H1 (cell line): ENCODE measurements around the gene LTBP1. TPM values are rescaled to one million over a fixed set of nuclear protein-coding genes. Genes with fewer than 3 reads are reported as not detected.

ENCODE experiments used
- CTCF ChIA-PET: fragments of 300-600 bp; sonication (Branson Sonifier 250); formaldehyde crosslinking; loops from one replicate; lab custom pipeline; 2021; ENCODE audit not compliant: partially characterized antibody; lab: Charles Lee
- POLR2A ChIA-PET: fragments of 300-600 bp; sonication (Branson Sonifier 250); formaldehyde crosslinking; loops from one replicate; lab custom pipeline; 2021; ENCODE audit warnings: inconsistent platforms; ENCODE audit not compliant: partially characterized antibody; lab: Charles Lee
- DNase-seq, 2 experiments: peaks; one replicate each; pipeline versions ENCODE4 v3.0.0 to v3.0.0-alpha.2; 2010 to 2022; ENCODE audit warnings: low spot score in 2 of 2, low read depth in 1 of 2, mixed read lengths in 1 of 2
- FAIRE-seq: peaks from 2 replicates; lab custom pipeline; 2011; peaks lifted over from hg19 to GRCh38; lab: Jason Lieb, UNC
- H2AFZ ChIP-seq: 2 replicates; pipeline ENCODE4 v1.8.1; 2012; ENCODE audit warnings: low read length, inconsistent platforms
- H2AK5ac ChIP-seq: 2 replicates; pipeline ENCODE4 v1.6.1; 2013; ENCODE audit warnings: low read depth, low read length
- H2BK120ac ChIP-seq: replicated peaks from 2 replicates; pipeline ENCODE3; 2013; ENCODE audit warnings: low read depth, low read length, inconsistent platforms
- H2BK12ac ChIP-seq: 2 replicates; pipeline ENCODE4 v1.6.1; 2013; ENCODE audit warnings: low read depth, low read length
- H2BK15ac ChIP-seq: 2 replicates; pipeline ENCODE4 v1.6.1; 2013; ENCODE audit warnings: low read length
- H2BK20ac ChIP-seq: 2 replicates; pipeline ENCODE4 v1.6.1; 2013; ENCODE audit warnings: low read length
- H2BK5ac ChIP-seq: 2 replicates; pipeline ENCODE4 v1.6.1; 2013; ENCODE audit warnings: low read depth, low read length
- H3K14ac ChIP-seq: 2 replicates; pipeline ENCODE4 v1.6.1; 2013; ENCODE audit warnings: inconsistent platforms; ENCODE audit not compliant: insufficient read length
- H3K18ac ChIP-seq: 2 replicates; pipeline ENCODE4 v1.6.1; 2013; ENCODE audit warnings: low read length; ENCODE audit errors: extremely low read depth
- H3K23ac ChIP-seq: 2 replicates; pipeline ENCODE4 v1.6.1; 2013; ENCODE audit warnings: inconsistent platforms; ENCODE audit not compliant: insufficient read length
- H3K23me2 ChIP-seq: 2 replicates; pipeline ENCODE4 v1.6.1; 2013; ENCODE audit warnings: low read depth, low read length
- H3K27ac ChIP-seq: 2 replicates; pipeline ENCODE4 v1.6.1; 2011; ENCODE audit warnings: low read depth, low read length, inconsistent platforms
- H3K27me3 ChIP-seq, 4 experiments: replicated peaks in 1 of 4; 1 replicate in 1 of 4; 2 replicates in 3 of 4; pipeline versions ENCODE4 v1.6.1 to v1.8.1; 2011 to 2013; ENCODE audit warnings: low read length in 3 of 4, mild to moderate bottlenecking in 3 of 4, inconsistent platforms in 2 of 4, mixed read lengths in 2 of 4, moderate library complexity in 1 of 4; ENCODE audit not compliant: control insufficient read depth in 3 of 4, insufficient read depth in 3 of 4; ENCODE audit errors: extremely low read depth in 1 of 4
- H3K36me3 ChIP-seq, 4 experiments: 2 replicates each; pipeline versions ENCODE4 v1.6.1 to v1.8.1; 2011 to 2013; ENCODE audit warnings: mild to moderate bottlenecking in 4 of 4, low read length in 3 of 4, moderate library complexity in 2 of 4, control low read depth in 1 of 4, inconsistent platforms in 1 of 4; ENCODE audit not compliant: insufficient read depth in 4 of 4, control insufficient read depth in 2 of 4
- H3K4ac ChIP-seq: replicated peaks from 2 replicates; pipeline ENCODE3; 2013; ENCODE audit warnings: low read length, low read depth, mixed read lengths, inconsistent platforms; ENCODE audit not compliant: insufficient read length
- H3K4me1 ChIP-seq, 4 experiments: replicated peaks in 1 of 4; 1 replicate in 1 of 4; 2 replicates in 3 of 4; pipeline versions ENCODE4 v1.6.1 to v1.8.1; 2011 to 2013; ENCODE audit warnings: low read length in 3 of 4, inconsistent platforms in 2 of 4, mixed read lengths in 1 of 4; ENCODE audit not compliant: insufficient read depth in 4 of 4, control insufficient read depth in 3 of 4
- H3K4me2 ChIP-seq, 2 experiments: 2 replicates each; pipeline versions ENCODE4 v1.6.1 to v1.8.1; 2011 to 2013; ENCODE audit warnings: low read depth in 2 of 2, low read length in 2 of 2, control low read depth in 1 of 2, inconsistent platforms in 1 of 2, mild to moderate bottlenecking in 1 of 2; ENCODE audit not compliant: insufficient read depth in 1 of 2
- H3K4me3 ChIP-seq, 4 experiments: fragments of 200-600, 300-600 bp in 1 of 4; sonication (generic), shearing (Covaris generic), sonication (Bioruptor Twin) in 1 of 4; 2 replicates each; pipeline versions ENCODE4 v1.5.1 to v1.8.1; 2011 to 2016; ENCODE audit warnings: low read length in 4 of 4, low read depth in 3 of 4, control low read depth in 2 of 4, inconsistent platforms in 2 of 4, mild to moderate bottlenecking in 2 of 4, mixed read lengths in 1 of 4, moderate library complexity in 1 of 4; ENCODE audit not compliant: insufficient read depth in 2 of 4; ENCODE audit errors: extremely low read depth in 1 of 4
- H3K56ac ChIP-seq: replicated peaks from 2 replicates; pipeline ENCODE3; 2013; ENCODE audit warnings: low read depth, mild to moderate bottlenecking, mixed read lengths, low read length, inconsistent platforms; ENCODE audit not compliant: insufficient read length
- H3K79me1 ChIP-seq: 2 replicates; pipeline ENCODE4 v1.6.1; 2013; ENCODE audit warnings: low read depth, low read length, control low read depth
- H3K79me2 ChIP-seq, 2 experiments: 2 replicates each; pipeline versions ENCODE4 v1.6.1 to v1.8.1; 2012 to 2013; ENCODE audit warnings: low read length in 2 of 2, mild to moderate bottlenecking in 2 of 2, inconsistent platforms in 1 of 2; ENCODE audit not compliant: insufficient read depth in 2 of 2, control insufficient read depth in 1 of 2
- H3K9ac ChIP-seq, 4 experiments: replicated peaks in 1 of 4; 1 replicate in 1 of 4; 2 replicates in 3 of 4; pipeline versions ENCODE4 v1.6.1 to v1.8.1; 2011 to 2013; ENCODE audit warnings: low read depth in 3 of 4, low read length in 3 of 4, control low read depth in 2 of 4, mild to moderate bottlenecking in 2 of 4, moderate library complexity in 2 of 4, inconsistent platforms in 1 of 4; ENCODE audit errors: extremely low read depth in 1 of 4
- H3K9me3 ChIP-seq, 2 experiments: 2 replicates each; pipeline versions ENCODE4 v1.6.1 to v1.8.1; 2012 to 2013; ENCODE audit warnings: mild to moderate bottlenecking in 2 of 2, moderate library complexity in 2 of 2, control low read depth in 1 of 2, inconsistent platforms in 1 of 2, low read depth in 1 of 2, low read length in 1 of 2, mixed read lengths in 1 of 2; ENCODE audit not compliant: insufficient read depth in 2 of 2
- H4K20me1 ChIP-seq, 2 experiments: replicated peaks in 1 of 2; 2 replicates each; pipeline versions ENCODE3 to v1.8.1; 2011 to 2013; ENCODE audit warnings: inconsistent platforms in 2 of 2, low read length in 2 of 2, mild to moderate bottlenecking in 1 of 2; ENCODE audit not compliant: insufficient read depth in 2 of 2, control insufficient read depth in 1 of 2
- H4K5ac ChIP-seq: 2 replicates; pipeline ENCODE4 v1.6.1; 2013; ENCODE audit warnings: low read length, low read depth, mixed read lengths, inconsistent platforms; ENCODE audit not compliant: insufficient read length
- H4K8ac ChIP-seq: 2 replicates; pipeline ENCODE4 v1.8.0; 2013; ENCODE audit warnings: mild to moderate bottlenecking, moderate library complexity, low read length, inconsistent platforms; ENCODE audit not compliant: insufficient read depth; ENCODE audit errors: extremely low read depth
- H4K91ac ChIP-seq: replicated peaks from 2 replicates; pipeline ENCODE3; 2013; ENCODE audit warnings: low read length, mixed read lengths, inconsistent platforms; ENCODE audit not compliant: insufficient read length
- GABPA ChIP-seq: IDR thresholded peaks from 2 replicates; pipeline ENCODE4 v1.6.1; 2011; ENCODE audit warnings: mild to moderate bottlenecking, low read length, moderate library complexity, borderline replicate concordance; ENCODE audit not compliant: insufficient read depth
- GTF2F1 ChIP-seq: IDR thresholded peaks from 2 replicates; pipeline ENCODE4 v1.6.1; 2012; ENCODE audit warnings: low read depth, low read length, improper control_type of control experiment, borderline replicate concordance
- JUN ChIP-seq: IDR thresholded peaks from 2 replicates; pipeline ENCODE4 v1.6.1; 2011; ENCODE audit warnings: low read depth, mild to moderate bottlenecking, improper control_type of control experiment, low read length
- KDM4A ChIP-seq: IDR thresholded peaks from one replicate; pipeline ENCODE4 v1.7.1; 2012; ENCODE audit warnings: low read depth, mild to moderate bottlenecking, moderate library complexity, low read length, inconsistent platforms; ENCODE audit not compliant: severe bottlenecking
- SIRT6 ChIP-seq: IDR thresholded peaks from one replicate; pipeline ENCODE4 v1.7.1; 2012; ENCODE audit warnings: low read length, inconsistent platforms
- TBP ChIP-seq: IDR thresholded peaks from 2 replicates; pipeline ENCODE4 v1.6.1; 2011; ENCODE audit warnings: low read depth, low read length, improper control_type of control experiment
- WGBS, 2 experiments: shearing (Covaris generic) in 1 of 2; methylation state at CpG; one replicate each; pipeline versions ENCODE4 v1.1.6 to v1.1.7; 2013 to 2015; ENCODE audit warnings: low lambda C conversion rate in 2 of 2, mixed read lengths in 2 of 2, inconsistent platforms in 1 of 2, low coverage in 1 of 2, missing lambda C conversion rate in 1 of 2; ENCODE audit not compliant: insufficient replicate concordance in 2 of 2, insufficient coverage in 1 of 2, insufficient read length in 1 of 2; ENCODE audit errors: extremely low coverage in 1 of 2, missing lambda C conversion rate in 1 of 2; 5-methylcytosine and 5-hydroxymethylcytosine counted together
- polyA plus RNA-seq, 7 experiments: library from polyadenylated mRNA; depleted of rRNA in 3 of 7; stranded (reverse) in 5 of 7; unstranded in 2 of 7; fragments of >200 nt in 5 of 7; fragments of 200-250 nt in 2 of 7; gene quantifications; 1 replicate in 5 of 7; 2 replicates in 1 of 7; 4 replicates in 1 of 7; pipeline versions ENCODE4 v1.2.1 to v1.2.3, GENCODE V29; 2011 to 2013; ENCODE audit warnings: missing spikeins in 2 of 7, mixed read lengths in 2 of 7
- total RNA-seq: library from RNA; stranded (reverse); fragmentation: NEBNext Ultra II Directional; extraction: Animal tissue kit (Norgen Biotek cat#: 25700); gene quantifications from 2 replicates; pipeline ENCODE4 v1.2.1, GENCODE V29; 2021

Gene LTBP1
- total and polyA plus RNA-seq, 2 of the 8 experiments (the other 6 are each of a cell fraction or from before 2014, with no cell fraction given) = 15.4 to 24.7 TPM

GRCh38 chr2:32990556-32990955 is 43.8 kb downstream of the LTBP1 start:
- no peak overlapping the region for H2BK12ac ChIP-seq
- no peak overlapping the region for H4K91ac ChIP-seq
- H4K5ac ChIP-seq = no peak overlapping the region
- no peak for TF ChIP-seq GABPA
- TF ChIP-seq GTF2F1 = no peak
- no peak for TF ChIP-seq KDM4A
- TF ChIP-seq TBP = no peak
- TF ChIP-seq SIRT6 = no peak
- TF ChIP-seq JUN = no peak
- H3K27me3 ChIP-seq = no peaks in the 10 kb centered on the region
- H3K4ac ChIP-seq = no peak overlapping the region
- peaks cover 2% of the 10 kb centered on the region; the same call in 1 of the 2 replicates for H3K23me2 ChIP-seq
- H3K4me1 ChIP-seq = no peaks in the 10 kb centered on the region
- CTCF ChIA-PET = no interaction called here
- no peak overlapping the region for H3K56ac ChIP-seq
- no peak for DNase-seq
- H3K14ac ChIP-seq = no peak overlapping the region
- H2BK20ac ChIP-seq = no peak overlapping the region
- no peak overlapping the region for H2AK5ac ChIP-seq
- H3K23ac ChIP-seq = no peak overlapping the region
- H3K9me3 ChIP-seq = no peaks in the 10 kb centered on the region
- no peak overlapping the region for H3K9ac ChIP-seq
- POLR2A ChIA-PET = no interaction called here
- no peak overlapping the region for H2BK120ac ChIP-seq
- no peak for FAIRE-seq
- no peak overlapping the region for H3K4me2 ChIP-seq
- H2BK15ac ChIP-seq = no peak overlapping the region
- no peaks in the 10 kb centered on the region; the same call in 1 of the 2 replicates for H3K79me1 ChIP-seq
- no peak overlapping the region for H3K4me3 ChIP-seq
- WGBS, 2 experiments = 4% methylated on average over 1 of the region's 1 CpG; no CpG with 5 or more reads in 1 of the 2 experiments
- no peaks in the 10 kb centered on the region for H3K36me3 ChIP-seq
- H2BK5ac ChIP-seq = no peak overlapping the region
- no peaks in the 10 kb centered on the region for H3K79me2 ChIP-seq
- H3K27ac ChIP-seq = no peak overlapping the region
- no peaks in the 10 kb centered on the region for H4K20me1 ChIP-seq
- H4K8ac ChIP-seq = no peak overlapping the region
- no peak overlapping the region for H3K18ac ChIP-seq
- H2AFZ ChIP-seq = no peak overlapping the region
